ENCODE measurements around the gene ZGPAT.
"Not testable (repeated sequence)": the region's sequence is repeated elsewhere in the genome, so short reads cannot be mapped to it uniquely, and the experiment has no call there.

Gene ZGPAT

DNA sequence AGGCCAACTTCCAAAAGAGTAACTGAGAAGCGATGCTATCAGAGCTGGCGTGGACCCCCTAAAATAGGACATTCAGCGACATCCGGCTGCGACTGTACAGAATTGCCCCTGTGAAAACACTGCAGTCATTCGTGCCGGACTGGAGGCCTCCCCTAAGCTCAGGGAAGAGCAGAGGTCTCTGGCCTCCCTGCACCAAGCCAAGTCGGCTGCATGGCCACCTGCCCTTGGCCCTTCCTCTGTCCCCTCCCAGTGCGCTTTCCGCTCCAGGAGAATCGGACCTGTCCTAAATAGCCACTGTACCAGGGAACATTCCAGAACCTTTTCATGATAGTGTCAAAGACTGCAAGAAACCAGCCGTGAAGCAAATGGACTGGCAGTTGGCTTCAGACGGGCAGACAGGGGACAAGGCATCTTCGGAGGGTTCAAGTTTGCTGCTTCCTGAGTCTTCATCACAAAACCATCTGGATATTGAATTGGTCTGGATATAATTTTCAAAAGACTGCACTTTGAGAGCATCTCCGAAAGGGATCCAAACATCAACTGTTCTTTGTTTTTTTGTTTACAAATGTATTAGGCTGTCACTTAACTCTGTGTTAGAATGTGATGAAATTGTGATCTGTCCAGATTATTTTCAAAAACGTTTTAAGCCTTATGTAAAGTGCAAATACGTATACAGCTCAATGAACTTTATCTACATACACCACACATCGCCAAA lies 48.3 kb downstream of the ZGPAT start:
- no peak for DNase-seq (ENCODE audit: extremely low read depth in 1 of 2, low read depth in 1 of 2)

DNA sequence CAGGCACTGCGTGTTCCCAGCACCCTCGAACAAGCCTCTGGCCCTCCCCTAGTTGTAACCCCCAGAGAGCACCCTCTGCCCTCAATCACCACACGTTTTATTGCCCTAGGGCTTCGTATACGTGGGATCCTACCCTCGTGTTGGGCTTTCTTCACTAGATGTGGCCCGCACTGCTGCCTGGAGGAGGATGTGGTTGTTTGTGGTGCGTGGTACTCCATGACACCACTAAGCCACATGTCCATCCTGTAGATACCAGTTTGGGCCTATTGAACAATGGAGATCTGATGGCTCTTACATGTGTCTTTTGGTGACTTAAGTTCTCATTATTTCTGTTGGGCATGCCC lies 48.8 kb downstream of the ZGPAT start:
- no peak for DNase-seq (ENCODE audit: extremely low read depth in 1 of 2, low read depth in 1 of 2)

DNA sequence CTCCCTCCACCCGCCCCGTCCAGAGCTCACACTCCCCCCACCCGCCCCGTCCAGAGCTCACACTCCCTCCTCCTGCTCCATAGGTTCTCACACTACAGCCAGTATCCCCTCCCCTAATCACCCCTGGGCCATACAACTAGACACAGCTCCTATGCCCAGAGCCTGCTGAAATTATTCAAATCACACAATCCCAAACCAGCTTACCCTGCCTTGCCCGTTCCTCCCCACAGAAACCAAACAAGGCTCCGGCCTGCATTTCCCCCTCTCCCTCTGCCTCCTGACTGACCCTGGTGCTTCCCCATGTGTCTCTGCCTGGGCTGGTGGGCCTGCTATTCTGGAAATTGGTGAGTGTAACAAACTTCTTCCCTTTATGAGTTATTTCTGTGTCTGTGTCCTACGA lies 50.3 kb downstream of the ZGPAT start:
- DNase-seq (ENCODE audit: extremely low read depth in 1 of 2, low read depth in 1 of 2): no peak

DNA sequence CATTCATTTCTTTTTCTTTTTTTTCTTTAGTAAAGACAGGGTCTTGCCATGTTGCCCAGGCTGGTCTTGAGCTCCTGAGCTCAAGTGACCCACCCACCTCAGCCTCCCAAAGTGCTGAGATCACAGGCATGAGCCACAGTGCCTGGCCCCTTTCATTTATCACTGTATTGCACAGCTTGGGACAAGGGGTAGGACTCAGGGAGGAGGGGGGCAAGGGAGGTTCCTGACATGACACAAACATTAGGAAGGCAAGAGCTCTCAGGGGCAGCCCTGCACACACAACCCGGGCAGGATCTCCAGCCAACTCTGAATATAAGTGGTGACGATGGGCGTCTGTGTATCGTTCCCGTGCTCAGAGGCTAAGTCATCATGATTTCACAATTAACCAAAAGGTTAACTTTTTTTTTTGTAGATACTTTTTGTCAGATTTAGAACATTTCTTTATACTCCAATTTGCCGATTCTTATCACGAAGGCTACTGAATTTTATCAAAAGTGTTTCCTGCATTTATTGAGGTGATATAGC lies 51.6 kb downstream of the ZGPAT start:
- DNase-seq (ENCODE audit: extremely low read depth in 1 of 2, low read depth in 1 of 2): no peak

DNA sequence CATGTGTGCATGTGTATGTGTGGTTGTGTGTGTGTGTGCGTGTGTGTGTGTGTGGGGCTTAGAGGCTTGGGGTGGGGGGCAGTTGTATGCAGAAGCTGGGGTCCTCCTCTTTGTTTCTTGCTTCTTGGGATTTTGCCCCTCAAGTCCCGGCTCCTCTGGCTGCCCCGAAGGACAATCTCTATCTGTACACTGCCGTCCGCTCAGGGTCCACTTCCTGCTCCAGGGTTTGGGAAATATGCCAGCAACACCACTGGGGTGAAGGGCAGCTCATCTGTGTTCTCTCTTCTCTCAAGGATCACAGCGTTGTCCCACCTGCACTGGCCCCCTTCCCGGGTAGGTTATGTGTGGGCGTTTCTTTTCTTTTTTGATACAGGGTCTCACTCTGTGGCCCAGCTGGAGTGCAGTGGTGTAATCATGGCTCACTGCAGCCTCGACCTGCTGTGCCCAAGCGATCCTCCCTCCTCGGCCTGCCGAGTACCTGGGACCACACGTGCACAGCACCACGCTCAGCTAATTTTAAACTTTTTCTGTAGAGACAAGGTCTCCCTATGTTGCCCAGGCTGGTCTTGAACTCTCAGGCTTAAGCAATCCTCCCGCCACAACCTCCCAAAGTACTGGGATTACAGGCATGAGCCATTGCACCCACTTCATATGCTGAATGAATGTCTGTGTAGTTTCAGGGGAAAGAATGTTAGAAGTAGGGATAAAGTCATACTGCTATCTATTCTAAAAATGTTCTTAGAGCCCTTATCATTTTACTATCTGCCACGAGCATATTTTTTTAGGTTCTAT lies 57.4 kb downstream of the ZGPAT start:
- DNase-seq (ENCODE audit: extremely low read depth in 1 of 2, low read depth in 1 of 2): no peak

DNA sequence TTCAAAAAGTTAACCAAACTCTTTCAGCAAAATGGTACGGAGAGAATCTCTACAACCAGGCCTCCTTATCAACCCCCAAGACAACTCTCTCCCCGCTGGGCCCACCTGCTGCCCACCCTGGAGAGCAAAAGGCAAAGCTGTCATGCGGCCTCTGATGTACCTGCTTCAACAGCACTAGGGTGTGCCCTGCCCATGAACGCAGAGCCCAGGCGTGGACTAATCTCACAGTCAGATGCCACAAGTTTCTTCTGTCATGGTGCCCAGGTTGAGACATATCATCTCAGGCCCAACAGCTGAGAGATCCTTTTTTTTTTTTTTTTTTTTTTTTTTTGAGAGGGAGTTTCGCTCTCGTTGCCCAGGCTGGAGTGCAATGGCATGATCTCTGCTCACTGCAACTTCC lies 58.1 kb downstream of the ZGPAT start:
- no peak for DNase-seq (ENCODE audit: extremely low read depth in 1 of 2, low read depth in 1 of 2)

DNA sequence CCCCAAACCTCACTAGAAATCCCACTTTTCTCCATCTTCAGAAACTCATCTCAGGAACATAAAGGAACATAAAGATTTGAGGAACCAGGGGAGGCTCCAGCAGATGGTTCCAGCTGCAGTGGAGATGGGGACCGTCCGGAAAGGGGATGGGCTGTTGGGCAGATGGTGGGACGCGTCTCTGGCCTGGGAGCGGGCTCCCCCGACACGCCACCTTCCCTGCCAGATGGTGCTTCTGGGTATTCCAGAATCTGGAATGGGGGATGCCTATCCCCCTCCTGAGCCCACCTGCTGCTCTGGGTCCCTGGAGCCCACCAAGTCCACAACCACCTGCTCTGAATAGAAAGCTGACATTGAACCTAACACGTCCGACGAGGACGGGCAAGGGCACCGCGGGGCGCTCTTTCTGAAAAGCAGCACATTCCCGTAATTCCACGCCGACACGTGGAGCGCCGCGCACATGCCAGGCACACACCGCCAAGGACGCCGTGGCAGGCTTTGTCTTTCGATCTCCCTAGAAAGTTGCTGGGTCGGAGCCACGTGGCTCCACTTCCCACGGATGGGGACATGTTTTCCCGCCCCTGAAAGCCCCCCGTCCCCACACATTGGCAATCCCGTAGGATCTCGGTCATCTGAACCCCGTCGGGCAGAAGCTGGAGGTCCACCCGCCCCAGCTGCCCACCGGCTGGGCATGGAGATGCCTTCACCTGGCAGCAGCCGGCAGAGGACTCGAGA lies 59.0 kb downstream of the ZGPAT start:
- no peak for DNase-seq (ENCODE audit: extremely low read depth in 1 of 2, low read depth in 1 of 2)

DNA sequence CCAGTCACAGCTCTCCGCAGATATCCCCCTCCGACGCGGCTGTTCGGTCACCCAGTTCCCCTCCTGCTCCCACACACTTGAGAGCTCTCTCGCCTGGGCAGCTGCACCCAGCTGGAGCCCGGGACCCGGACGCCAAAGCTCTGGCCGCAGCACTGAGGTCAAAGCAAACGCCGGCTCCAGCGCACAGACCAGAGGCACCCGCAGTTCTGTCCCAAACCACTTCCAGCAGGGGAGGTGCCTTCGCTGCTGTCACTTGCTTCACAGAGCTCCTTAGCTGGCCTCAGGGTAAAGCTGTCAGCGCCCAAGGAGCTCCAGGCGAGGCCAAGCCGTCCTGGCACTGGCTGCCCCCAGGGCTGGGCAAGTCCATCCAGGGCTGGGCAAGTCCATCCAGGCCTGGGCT lies 59.6 kb downstream of the ZGPAT start:
- DNase-seq (ENCODE audit: extremely low read depth in 1 of 2, low read depth in 1 of 2): no peak

DNA sequence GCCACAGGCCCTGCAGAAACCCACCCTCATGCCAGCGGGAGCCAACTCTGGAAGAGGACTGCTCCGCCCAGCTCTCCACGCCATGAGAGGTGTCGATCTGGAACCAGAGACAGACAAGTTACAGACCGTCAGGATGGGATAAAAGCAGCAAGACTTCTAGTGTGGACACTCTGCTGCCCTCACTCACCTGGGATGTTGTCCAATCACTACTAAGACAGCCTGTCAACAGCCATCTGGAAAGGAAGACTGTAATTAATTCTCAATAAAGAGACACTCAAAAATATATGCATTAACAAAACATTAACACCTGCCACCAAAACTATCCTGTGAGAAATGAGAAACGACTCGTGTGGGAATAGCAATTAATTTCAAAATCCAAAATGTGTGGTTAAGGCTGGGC lies 60.0 kb downstream of the ZGPAT start:
- DNase-seq (ENCODE audit: extremely low read depth in 1 of 2, low read depth in 1 of 2): no peak

DNA sequence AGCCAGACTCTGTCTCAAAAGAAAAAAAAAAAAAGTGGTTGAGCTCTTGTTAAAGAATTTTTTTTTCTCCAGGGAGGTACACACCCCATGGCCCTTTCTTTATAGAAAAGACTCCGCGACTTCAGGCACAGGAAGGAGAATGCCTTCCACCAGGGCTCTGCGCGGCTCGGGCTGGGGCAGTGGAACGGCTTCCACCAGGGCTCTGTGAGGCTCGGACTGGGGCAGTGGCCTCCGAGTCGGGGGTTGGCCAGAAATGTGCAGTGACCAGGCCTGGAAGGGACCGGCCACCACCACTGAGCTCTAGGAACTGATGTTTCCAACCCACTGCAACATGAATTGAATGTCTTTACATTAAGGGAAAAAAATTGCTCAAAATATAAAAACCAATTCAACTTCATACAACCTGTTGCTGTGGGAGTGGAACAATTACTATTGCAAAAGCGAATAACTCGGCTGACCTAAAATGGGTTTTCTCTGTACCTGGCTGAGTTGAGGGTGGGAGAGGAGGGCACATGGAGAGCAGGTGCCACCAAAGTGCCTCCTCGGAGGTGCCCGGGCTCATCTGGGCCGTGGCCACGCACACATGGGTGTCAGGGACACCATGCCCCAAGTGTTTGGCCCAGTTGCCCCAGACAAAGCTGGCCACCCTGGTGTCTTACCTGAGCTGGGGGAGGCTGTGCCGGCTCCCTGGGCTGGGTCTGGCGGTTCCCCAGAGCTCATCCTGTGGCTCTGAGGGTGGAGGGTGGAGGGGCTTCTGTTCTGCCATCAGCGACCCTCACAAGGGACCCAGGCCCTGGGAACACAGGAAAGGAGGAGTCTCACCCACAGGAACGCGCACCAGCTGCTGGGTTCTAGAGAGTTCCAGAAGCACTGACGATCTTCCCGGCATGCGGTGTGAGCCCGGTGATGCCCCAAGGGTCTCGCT lies 61.0 kb downstream of the ZGPAT start:
- no peak for DNase-seq (ENCODE audit: extremely low read depth in 1 of 2, low read depth in 1 of 2)

DNA sequence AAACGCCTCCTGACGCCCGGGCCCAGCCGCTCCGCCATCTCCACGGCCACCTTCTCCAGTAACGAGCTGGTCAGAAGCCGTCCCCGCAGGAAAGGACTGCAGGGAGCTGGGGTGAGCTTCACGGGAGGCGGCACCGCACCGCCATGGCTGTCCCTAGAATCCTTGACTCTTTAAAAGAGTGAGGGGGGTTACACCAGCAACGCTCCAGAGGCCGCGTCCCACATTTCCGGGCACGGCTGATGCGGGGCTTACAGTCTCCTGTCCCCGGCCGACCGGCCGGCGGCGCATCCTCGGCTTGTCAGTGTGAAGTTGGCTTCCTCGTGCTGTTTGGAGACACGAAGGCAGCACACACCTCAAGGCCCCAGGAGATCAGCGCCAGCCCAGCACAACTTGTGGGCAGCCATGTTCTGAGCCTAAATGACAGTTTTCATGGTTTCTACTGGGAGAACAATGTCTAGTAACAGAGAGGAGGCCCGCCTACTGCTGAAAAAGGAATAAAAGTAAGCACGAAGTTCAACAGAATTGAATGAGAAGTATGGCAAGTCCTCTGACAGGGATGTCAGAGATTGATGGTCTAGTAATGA lies 62.1 kb downstream of the ZGPAT start:
- no peak for DNase-seq (ENCODE audit: extremely low read depth in 1 of 2, low read depth in 1 of 2)

DNA sequence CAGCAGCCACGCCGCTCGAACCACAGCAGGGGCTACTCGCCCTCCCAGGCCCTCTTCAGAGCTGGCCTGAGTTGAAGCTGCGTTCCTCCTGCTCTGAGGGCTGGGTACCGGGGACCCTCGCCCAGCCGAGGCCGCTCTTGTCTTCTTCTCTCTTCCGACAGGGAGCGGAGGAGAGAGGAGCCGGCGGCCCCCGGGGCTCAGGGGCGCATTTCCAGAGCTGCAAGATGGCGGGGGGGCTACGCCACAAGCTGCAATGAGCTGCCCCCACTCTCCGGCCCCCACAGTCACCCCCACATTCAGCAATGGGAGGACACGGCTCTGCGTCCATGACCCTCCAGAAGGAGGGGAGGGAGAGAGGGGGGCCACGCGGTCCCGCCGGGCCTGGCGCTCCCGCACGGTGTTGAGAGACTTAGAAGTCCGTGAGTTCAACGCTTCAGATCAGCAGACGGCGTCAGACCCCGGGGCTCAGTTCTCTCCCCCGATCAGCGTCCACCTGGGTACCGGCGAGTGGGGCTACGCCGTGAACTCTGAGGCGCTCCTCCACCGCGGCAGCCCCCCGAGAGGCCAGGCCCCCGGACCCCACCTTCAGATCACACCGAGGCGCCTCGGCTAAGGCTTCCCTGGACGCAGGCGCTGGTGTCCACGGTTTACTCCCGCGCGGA lies 63.3 kb downstream of the ZGPAT start:
- DNase-seq (ENCODE audit: extremely low read depth in 1 of 2, low read depth in 1 of 2): no peak

DNA sequence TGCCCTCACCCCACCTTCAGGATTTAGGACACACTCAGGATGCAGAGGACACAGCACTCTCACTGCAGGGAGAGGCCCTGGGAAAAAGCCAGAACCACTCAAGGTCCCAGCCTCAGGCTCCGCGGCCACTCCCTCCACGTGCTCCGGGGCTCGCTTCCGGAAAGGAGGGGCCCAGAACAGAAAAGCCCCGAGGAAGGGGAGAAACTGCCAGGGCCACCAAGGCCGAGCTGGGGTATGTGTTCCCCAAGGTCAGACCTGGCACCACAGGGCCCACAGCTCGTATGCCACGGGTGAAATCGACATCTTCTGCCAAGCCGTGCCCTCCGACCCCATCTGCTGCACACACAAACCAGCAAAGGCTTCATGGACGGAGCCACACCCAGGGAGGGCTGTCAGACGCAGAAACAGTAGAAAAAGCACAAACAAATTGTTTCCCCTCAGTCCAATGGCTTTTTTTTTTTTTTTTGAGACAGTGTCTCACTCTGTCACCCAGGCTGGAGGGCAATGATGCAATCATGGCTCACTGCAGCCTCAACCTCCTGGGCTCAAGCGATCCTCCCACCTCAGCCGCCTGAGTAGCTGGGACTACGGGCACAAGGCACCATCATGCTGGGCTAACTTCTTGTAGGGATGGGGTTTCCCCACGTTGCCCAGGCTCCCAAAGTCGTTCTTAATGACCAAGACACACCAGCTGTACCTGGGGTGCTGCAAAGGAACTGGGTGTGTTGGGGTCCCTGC lies 65.1 kb downstream of the ZGPAT start:
- DNase-seq (ENCODE audit: extremely low read depth in 1 of 2, low read depth in 1 of 2): no peak

DNA sequence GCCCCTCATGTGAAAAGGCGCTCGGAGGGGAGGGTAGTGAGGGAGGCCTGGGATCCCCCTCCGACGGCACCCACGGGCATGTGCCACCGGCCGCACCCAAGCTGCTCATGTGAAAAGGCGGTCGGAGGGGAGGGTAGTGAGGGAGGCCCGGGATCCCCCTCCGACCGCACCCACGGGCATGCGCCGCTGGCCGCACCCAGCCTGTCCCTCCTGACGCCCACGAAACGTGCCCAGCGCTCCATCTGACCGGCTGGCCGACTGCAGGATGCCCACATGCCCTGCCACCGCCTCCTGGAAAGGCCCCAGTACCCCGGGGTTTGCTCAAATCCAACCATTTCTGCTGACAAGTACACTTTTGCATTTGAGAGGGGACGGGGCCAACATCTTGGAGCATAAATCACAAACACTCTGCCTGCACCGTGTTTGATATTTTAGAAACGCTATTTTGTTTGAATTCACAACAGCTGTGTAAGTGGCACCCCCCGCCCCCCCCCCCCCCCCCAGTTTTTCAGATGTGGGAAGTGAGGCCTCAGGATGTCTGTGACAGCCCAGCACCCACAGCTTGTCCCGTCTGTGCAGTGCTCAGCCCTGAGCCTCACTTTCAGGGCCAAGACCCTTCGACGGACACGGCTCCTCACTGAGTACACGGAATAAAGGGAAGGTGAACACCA lies 65.9 kb downstream of the ZGPAT start:
- no peak for DNase-seq (ENCODE audit: extremely low read depth in 1 of 2, low read depth in 1 of 2)

DNA sequence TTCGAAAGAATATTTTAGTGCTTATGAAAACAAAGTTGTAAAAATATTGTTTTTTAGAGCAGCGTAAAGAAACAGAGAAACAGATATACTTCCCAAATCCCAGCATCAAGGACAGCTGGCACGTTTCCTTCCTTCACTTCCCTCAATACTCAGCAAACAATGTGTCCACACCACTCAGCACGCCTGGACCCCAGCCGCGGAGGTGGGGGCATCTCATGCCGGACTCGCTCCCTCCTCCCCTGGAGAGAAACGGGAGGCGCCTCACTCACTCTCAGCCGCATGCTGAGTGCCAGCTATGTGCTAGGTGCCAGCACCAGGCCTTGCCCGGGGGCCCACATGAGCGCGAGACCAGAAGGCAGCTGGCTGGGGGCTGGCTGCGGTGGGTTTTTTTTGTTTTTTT lies 66.5 kb downstream of the ZGPAT start:
- DNase-seq (ENCODE audit: extremely low read depth in 1 of 2, low read depth in 1 of 2): no peak

DNA sequence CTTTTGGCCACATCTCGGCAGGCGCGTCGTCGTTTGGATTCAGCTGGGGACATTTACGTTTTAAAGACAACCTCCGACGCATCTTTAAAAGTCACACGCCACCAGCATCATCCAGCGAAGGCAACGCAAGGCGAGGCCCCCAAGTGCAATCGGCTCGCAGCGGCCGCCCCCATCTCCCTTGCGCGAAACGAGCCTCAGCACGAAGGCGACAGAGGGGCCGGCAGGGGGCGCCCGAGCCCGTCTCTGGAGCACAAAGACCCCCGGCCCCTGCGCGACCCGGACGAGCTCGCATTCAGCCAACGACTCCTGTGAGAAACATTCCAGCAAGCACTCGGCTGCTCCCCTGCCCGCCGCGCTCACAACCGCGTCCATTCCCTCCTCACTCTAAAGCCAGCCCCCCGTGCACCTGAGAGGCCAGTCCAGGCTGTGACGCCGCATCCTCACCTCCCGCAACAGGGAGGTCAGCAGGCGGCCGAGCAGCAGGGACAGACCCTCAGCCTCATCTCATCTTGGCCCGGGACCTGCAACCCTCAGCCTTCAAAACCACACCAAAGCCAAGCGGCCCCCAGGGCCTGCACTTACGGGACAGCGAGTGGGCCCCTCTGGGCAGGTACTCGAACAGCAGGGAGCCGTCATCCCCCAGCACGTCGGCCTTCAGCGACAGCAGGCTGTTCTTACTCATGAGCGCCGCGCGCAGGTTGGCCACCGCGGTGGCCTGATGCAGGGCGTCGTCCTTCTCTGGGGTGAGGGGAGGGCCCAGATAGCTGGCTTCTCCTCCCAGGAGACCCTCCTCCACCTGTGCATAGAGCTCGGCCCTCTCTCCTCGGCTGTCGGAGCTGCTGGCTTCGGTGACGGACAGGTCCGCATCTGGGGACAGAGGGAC lies 67.5 kb downstream of the ZGPAT start:
- DNase-seq (ENCODE audit: extremely low read depth in 1 of 2, low read depth in 1 of 2): peak in 1 of 2 donors; percentile 22

DNA sequence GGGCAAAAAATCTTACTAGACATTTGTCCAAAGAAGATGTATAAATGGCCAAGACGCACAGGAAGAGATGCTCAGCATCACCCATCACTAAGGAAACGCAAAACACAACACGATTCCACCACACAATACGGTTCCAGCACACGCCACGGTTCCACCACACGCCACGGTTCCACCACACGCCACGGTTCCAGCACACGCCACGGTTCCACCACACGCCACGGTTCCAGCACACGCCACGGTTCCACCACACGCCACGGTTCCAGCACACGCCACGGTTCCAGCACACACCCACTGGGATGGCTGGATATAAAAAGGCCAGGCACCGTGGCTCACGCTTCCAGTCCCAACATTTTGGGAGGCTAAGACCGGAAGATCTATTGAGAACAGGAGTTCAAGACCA lies 69.0 kb downstream of the ZGPAT start:
- DNase-seq (ENCODE audit: extremely low read depth in 1 of 2, low read depth in 1 of 2): not testable (repeated sequence)

DNA sequence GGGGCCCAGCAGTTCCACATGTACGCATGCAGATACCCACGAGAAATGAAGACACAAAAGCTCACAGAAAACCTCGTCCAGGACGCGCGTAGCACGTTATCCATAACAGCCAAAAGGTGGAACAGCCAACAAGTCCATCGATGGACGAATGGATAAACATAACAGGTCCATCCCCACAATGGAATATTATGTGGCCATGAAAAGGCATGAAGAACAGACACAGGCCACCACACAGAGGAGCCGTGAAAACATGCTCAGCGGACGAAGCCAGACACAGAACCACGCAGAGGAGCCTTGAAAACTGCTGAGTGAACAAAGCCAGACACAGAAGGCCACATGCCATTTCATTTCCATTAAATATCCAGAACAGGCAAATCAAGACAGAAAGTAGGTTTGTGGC lies 69.8 kb downstream of the ZGPAT start:
- no peak for DNase-seq (ENCODE audit: extremely low read depth in 1 of 2, low read depth in 1 of 2)
